HepG2 (cell line): ENCODE data around the gene LY6G5B. TPM values are rescaled to one million over a fixed set of nuclear protein-coding genes. Genes with fewer than 3 reads are reported as not detected.

Experiments
- AKNA ChIP-seq: sonication (generic); formaldehyde crosslinking; IDR thresholded peaks from 2 replicates; pipeline ENCODE4 v1.4.0; 2020; ENCODE audit warnings: missing genetic modification reagents, borderline replicate concordance
- ARID2 ChIP-seq: sonication (generic); formaldehyde crosslinking; IDR thresholded peaks from 2 replicates; pipeline ENCODE4 v1.8.1; 2022; ENCODE audit warnings: mild to moderate bottlenecking, missing genetic modification reagents, borderline replicate concordance
- CERS6 ChIP-seq: sonication (generic); formaldehyde crosslinking; IDR thresholded peaks from 2 replicates; pipeline ENCODE4 v1.5.0; 2020; ENCODE audit warnings: missing genetic modification reagents
- CREB1 ChIP-seq, 2 experiments: fragments of 450-650 bp in 1 of 2; IDR thresholded peaks; 2 replicates each; pipeline ENCODE4 v1.6.1; 2016 to 2017; ENCODE audit warnings: control low read depth in 1 of 2, mild to moderate bottlenecking in 1 of 2, missing compliant biosample characterization in 1 of 2, missing genetic modification characterization in 1 of 2
- DZIP1 ChIP-seq: sonication (generic); formaldehyde crosslinking; IDR thresholded peaks from 2 replicates; pipeline ENCODE4 v1.5.0; 2020; ENCODE audit warnings: mild to moderate bottlenecking, missing genetic modification reagents
- ETV5 ChIP-seq: IDR thresholded peaks from 2 replicates; pipeline ENCODE4 v1.6.1; 2018; ENCODE audit warnings: missing biosample characterization, missing genetic modification reagents, inconsistent platforms, borderline replicate concordance
- FOXK1 ChIP-seq: sonication (generic); formaldehyde crosslinking; IDR thresholded peaks from 2 replicates; pipeline ENCODE4 v1.4.0; 2020; ENCODE audit warnings: low read depth, missing genetic modification reagents, borderline replicate concordance
- HNF4G ChIP-seq, 2 experiments: sonication (generic) in 1 of 2; formaldehyde crosslinking in 1 of 2; IDR thresholded peaks; 2 replicates each; pipeline versions ENCODE4 v1.4.0 to v1.6.1; 2011 to 2020; ENCODE audit warnings: borderline replicate concordance in 2 of 2, low read depth in 2 of 2, mild to moderate bottlenecking in 2 of 2, low read length in 1 of 2, missing genetic modification reagents in 1 of 2, moderate library complexity in 1 of 2
- NR2F2 ChIP-seq: IDR thresholded peaks from 2 replicates; pipeline ENCODE4 v1.6.1; 2012; ENCODE audit warnings: low read depth, inconsistent platforms, borderline replicate concordance
- SIN3A ChIP-seq: IDR thresholded peaks from 2 replicates; pipeline ENCODE4 v1.6.1; 2011; ENCODE audit warnings: low read depth, mild to moderate bottlenecking, control low read depth, low read length, borderline replicate concordance
- SUZ12 ChIP-seq: fragments of 150-350 bp; IDR thresholded peaks from 2 replicates; pipeline ENCODE4 v1.6.1; 2014; ENCODE audit warnings: low read depth, low read length
- ZBTB14 ChIP-seq: sonication (generic); formaldehyde crosslinking; IDR thresholded peaks from 2 replicates; pipeline ENCODE4 v1.4.0; 2020; ENCODE audit warnings: missing genetic modification reagents
- ZFP90 ChIP-seq: sonication (generic); formaldehyde crosslinking; IDR thresholded peaks from 2 replicates; pipeline ENCODE4 v1.8.0; 2022; ENCODE audit warnings: missing genetic modification reagents, mild to moderate bottlenecking, inconsistent platforms, borderline replicate concordance
- ZNF136 ChIP-seq: sonication (generic); formaldehyde crosslinking; IDR thresholded peaks from 2 replicates; pipeline ENCODE4 v1.8.1; 2022; ENCODE audit warnings: low read depth, mild to moderate bottlenecking, moderate library complexity, missing genetic modification reagents
- ZNF224 ChIP-seq: sonication (generic); formaldehyde crosslinking; IDR thresholded peaks from 2 replicates; pipeline ENCODE4 v1.5.0; 2020; ENCODE audit warnings: mild to moderate bottlenecking, missing genetic modification reagents
- ZNF331 ChIP-seq: sonication (generic); formaldehyde crosslinking; IDR thresholded peaks from 2 replicates; pipeline ENCODE4 v1.4.0; 2020; ENCODE audit warnings: missing genetic modification reagents
- ZNF749 ChIP-seq: sonication (generic); formaldehyde crosslinking; IDR thresholded peaks from 2 replicates; pipeline ENCODE4 v1.8.0; 2022; ENCODE audit warnings: mild to moderate bottlenecking, missing genetic modification reagents, moderate library complexity, borderline replicate concordance
- polyA plus RNA-seq, 8 experiments: library from polyadenylated mRNA; depleted of rRNA in 3 of 8; stranded (reverse) in 7 of 8; unstranded in 1 of 8; fragments of >200 nt; fragmentation: Illumina TruSeq in 4 of 8; extraction: Trizol in 4 of 8; gene quantifications; 2 replicates each; pipeline versions ENCODE4 v1.2.1 to v1.2.3, GENCODE V29; 2011 to 2016; ENCODE audit warnings: low read depth in 4 of 8, missing spikeins in 1 of 8, mixed read lengths in 1 of 8; ENCODE audit not compliant: insufficient read depth in 1 of 8
- total RNA-seq, 5 experiments: library from RNA; depleted of rRNA; stranded (reverse); fragments of >200 nt; fragmentation: Illumina TruSeq; extraction: Trizol; gene quantifications; 2 replicates each; pipeline ENCODE4 v1.2.3, GENCODE V29; 2016; ENCODE audit warnings: low read depth in 1 of 5

Gene LY6G5B
- total and polyA plus RNA-seq, 2 of the 13 experiments (the other 11 are each of a cell fraction or from before 2014, with no cell fraction given), result 7.8 to 15.7 TPM

- TF ChIP-seq DZIP1 (CRISPR knock-in tag), result peak; percentile 19; the same call in 1 of the 2 replicates
- peak; percentile 87 for TF ChIP-seq FOXK1 (CRISPR knock-in tag)
- TF ChIP-seq SUZ12, result peak; percentile 92
- TF ChIP-seq ZBTB14 (CRISPR knock-in tag), result no peak; the same call in none of the 2 replicates
- peak; percentile 85 for TF ChIP-seq ETV5 (CRISPR knock-in tag)
- no peak for TF ChIP-seq ZNF749 (CRISPR knock-in tag)
- TF ChIP-seq AKNA (CRISPR knock-in tag), result no peak
- peak; percentile 92; the same call in 1 of the 2 replicates for TF ChIP-seq ARID2 (CRISPR knock-in tag)
- no peak for TF ChIP-seq ZNF136 (CRISPR knock-in tag)
- TF ChIP-seq NR2F2, result peak; percentile 44; the same call in 1 of the 2 replicates
- TF ChIP-seq HNF4G (IDR thresholded peaks at IDR 0.05; ENCODE audit: borderline replicate concordance, low read depth, low read length), result peak; percentile 3
- TF ChIP-seq HNF4G (CRISPR knock-in tag; IDR thresholded peaks at IDR 0.05; ENCODE audit: borderline replicate concordance, low read depth), result no peak
- TF ChIP-seq ZNF224 (CRISPR knock-in tag), result peak; percentile 79
- peak; percentile 81 for TF ChIP-seq CREB1 (IDR thresholded peaks at IDR 0.05)
- peak; percentile 93 for TF ChIP-seq CREB1 (CRISPR knock-in tag; IDR thresholded peaks at IDR 0.05)
- peak; percentile 75 for TF ChIP-seq ZFP90
- peak; percentile 59; the same call in 1 of the 2 replicates for TF ChIP-seq ZNF331
- TF ChIP-seq SIN3A, result peak; percentile 81
- no peak for TF ChIP-seq CERS6 (CRISPR knock-in tag)
Measured at GRCh38 chr6:31665501-31666336, 4.1 kb upstream of the LY6G5B start, which contains the start of gene CSNK2B (continued).
